ENCODE measurements around the gene CLK3. TPM values are rescaled to one million over a fixed set of nuclear protein-coding genes. Genes with fewer than 3 reads are reported as not detected.
A peak's percentile ranks its signal among the peaks of the same experiment; 100 is the strongest.

CLK3 gene
- total and polyA plus RNA-seq, 2 of the 13 experiments (the other 11 are each of a cell fraction or from before 2014, with no cell fraction given) = 41.5 to 82.0 TPM

- no peak for TF ChIP-seq ZNF431 (CRISPR knock-in tag; IDR thresholded peaks at IDR 0.05; ENCODE audit: borderline replicate concordance, low read depth)
- TF ChIP-seq PCBP1 (IDR thresholded peaks at IDR 0.05; ENCODE audit: borderline replicate concordance, low read depth, low read length) = no peak
- no peak for TF ChIP-seq KDM3A (CRISPR knock-in tag; IDR thresholded peaks at IDR 0.05; ENCODE audit: low read depth)
- no peak for TF ChIP-seq ZNF124 (CRISPR knock-in tag; IDR thresholded peaks at IDR 0.05)
- no peak for TF ChIP-seq EEA1 (CRISPR knock-in tag; IDR thresholded peaks at IDR 0.05; ENCODE audit: borderline replicate concordance)
- TF ChIP-seq MYC (CRISPR knock-in tag; IDR thresholded peaks at IDR 0.05; ENCODE audit: borderline replicate concordance) = no peak; the same call in 1 of the 2 replicates
- TF ChIP-seq, protein P1, sequence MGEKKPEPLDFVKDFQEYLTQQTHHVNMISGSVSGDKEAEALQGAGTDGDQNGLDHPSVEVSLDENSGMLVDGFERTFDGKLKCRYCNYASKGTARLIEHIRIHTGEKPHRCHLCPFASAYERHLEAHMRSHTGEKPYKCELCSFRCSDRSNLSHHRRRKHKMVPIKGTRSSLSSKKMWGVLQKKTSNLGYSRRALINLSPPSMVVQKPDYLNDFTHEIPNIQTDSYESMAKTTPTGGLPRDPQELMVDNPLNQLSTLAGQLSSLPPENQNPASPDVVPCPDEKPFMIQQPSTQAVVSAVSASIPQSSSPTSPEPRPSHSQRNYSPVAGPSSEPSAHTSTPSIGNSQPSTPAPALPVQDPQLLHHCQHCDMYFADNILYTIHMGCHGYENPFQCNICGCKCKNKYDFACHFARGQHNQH (CRISPR knock-in tag; IDR thresholded peaks at IDR 0.05) = peak; percentile 49; the same call in 1 of the 2 replicates
- no peak for TF ChIP-seq JUN (CRISPR knock-in tag; IDR thresholded peaks at IDR 0.05)
- TF ChIP-seq MEIS2 (CRISPR knock-in tag; IDR thresholded peaks at IDR 0.05) = no peak
- no peak for TF ChIP-seq CBX1 (IDR thresholded peaks at IDR 0.05; ENCODE audit: low read depth)
- no peak for TF ChIP-seq CENPBD1 (CRISPR knock-in tag; IDR thresholded peaks at IDR 0.05; ENCODE audit: borderline replicate concordance, low read depth)
- no peak for TF ChIP-seq PAWR (CRISPR knock-in tag; IDR thresholded peaks at IDR 0.05; ENCODE audit: borderline replicate concordance)
- TF ChIP-seq FOXJ3 (CRISPR knock-in tag; IDR thresholded peaks at IDR 0.05; ENCODE audit: borderline replicate concordance) = no peak
- TF ChIP-seq YEATS4 (CRISPR knock-in tag; IDR thresholded peaks at IDR 0.05; ENCODE audit: borderline replicate concordance) = no peak
- no peak for TF ChIP-seq ZNF292 (CRISPR knock-in tag; IDR thresholded peaks at IDR 0.05; ENCODE audit: borderline replicate concordance, low read depth)
- no peak for TF ChIP-seq MTERF4 (CRISPR knock-in tag; IDR thresholded peaks at IDR 0.05)
- no peak for TF ChIP-seq SUZ12 (IDR thresholded peaks at IDR 0.05; ENCODE audit: low read depth, low read length)
- no peak for TF ChIP-seq XBP1 (CRISPR knock-in tag; IDR thresholded peaks at IDR 0.05)
- TF ChIP-seq RBAK (CRISPR knock-in tag; IDR thresholded peaks at IDR 0.05) = no peak
- TF ChIP-seq ZNF383 (CRISPR knock-in tag; IDR thresholded peaks at IDR 0.05; ENCODE audit: borderline replicate concordance) = no peak
- no peak for TF ChIP-seq NFYC (CRISPR knock-in tag; IDR thresholded peaks at IDR 0.05)
- no peak for TF ChIP-seq EZH2 (conservative IDR thresholded peaks at IDR 0.05; ENCODE audit: low read depth, low read length)
- TF ChIP-seq ZFY (CRISPR knock-in tag; IDR thresholded peaks at IDR 0.05) = peak; percentile 40; the same call in 1 of the 2 replicates
- TF ChIP-seq ZFP36 (IDR thresholded peaks at IDR 0.05; ENCODE audit: borderline replicate concordance, low read depth, low read length, partially characterized antibody) = no peak
- no peak for TF ChIP-seq SRSF9 (IDR thresholded peaks at IDR 0.05; ENCODE audit: borderline replicate concordance, insufficient read depth, low read depth, low read length, poor library complexity, severe bottlenecking)
- TF ChIP-seq PPARG (CRISPR knock-in tag; conservative IDR thresholded peaks at IDR 0.05) = peak; percentile 91
- no peak for TF ChIP-seq RARG (CRISPR knock-in tag; IDR thresholded peaks at IDR 0.05; ENCODE audit: low read depth)
- no peak for TF ChIP-seq ZNF441 (CRISPR knock-in tag; IDR thresholded peaks at IDR 0.05; ENCODE audit: borderline replicate concordance)
These were observed 5.3 kb downstream of the CLK3 start (continued) for GRCh38 chr15:74620636-74621545.
